Measurements from ENCODE around the gene TMEM175. TPM values are rescaled to one million over a fixed set of nuclear protein-coding genes. Genes with fewer than 3 reads are reported as not detected.

TMEM175 gene
- total RNA-seq, 1 experiment from 2014 or later, result 8.8 TPM

GRCh38 chr4:958314-958665 is 26.0 kb downstream of the TMEM175 start:
- no peak for DNase-seq (ENCODE audit: low read depth in 1 of 2, low spot score in 2 of 2)
- Histone ChIP-seq H3K4me1 (replicated peaks) (no peaks in the 10 kb centered on the region), H3K27ac (no peak overlapping the region), H3K27me3 (replicated peaks) (no peaks in the 10 kb centered on the region), H3K36me3 (peaks cover under 1% of the 10 kb centered on the region; the same call in 1 of the 2 replicates), H3K4me3 (no peak overlapping the region), H3K9me3 (replicated peaks) (no peaks in the 10 kb centered on the region)

- Histone ChIP-seq H3K27ac (no peak overlapping the region), H3K36me3 (peaks cover 3% of the 10 kb centered on the region; the same call in 1 of the 2 replicates), H3K27me3 (replicated peaks) (no peaks in the 10 kb centered on the region), H3K9me3 (replicated peaks) (no peaks in the 10 kb centered on the region), H3K4me1 (replicated peaks) (no peaks in the 10 kb centered on the region), H3K4me3 (no peak overlapping the region)
- no peak for DNase-seq (ENCODE audit: low read depth in 1 of 2, low spot score in 2 of 2)
These were observed 26.6 kb downstream of the TMEM175 start for GRCh38 chr4:958696-959337.

GRCh38 chr4:959338-960139 is 27.3 kb downstream of the TMEM175 start:
- Histone ChIP-seq H3K27me3 (replicated peaks) (no peaks in the 10 kb centered on the region), H3K9me3 (replicated peaks) (no peaks in the 10 kb centered on the region), H3K4me1 (replicated peaks) (no peaks in the 10 kb centered on the region), H3K4me3 (no peak overlapping the region), H3K27ac (no peak overlapping the region), H3K36me3 (peaks cover 3% of the 10 kb centered on the region; the same call in 1 of the 2 replicates)
- no peak for DNase-seq (ENCODE audit: low read depth in 1 of 2, low spot score in 2 of 2)

GRCh38 chr4:960140-960635 is 27.9 kb downstream of the TMEM175 start:
- Histone ChIP-seq H3K36me3 (peaks cover 3% of the 10 kb centered on the region; the same call in 1 of the 2 replicates), H3K27me3 (replicated peaks) (no peaks in the 10 kb centered on the region), H3K4me1 (replicated peaks) (no peaks in the 10 kb centered on the region), H3K9me3 (replicated peaks) (no peaks in the 10 kb centered on the region), H3K27ac (no peak overlapping the region), H3K4me3 (no peak overlapping the region)
- DNase-seq (ENCODE audit: low read depth in 1 of 2, low spot score in 2 of 2), result no peak

- Histone ChIP-seq H3K27me3 (replicated peaks) (no peaks in the 10 kb centered on the region), H3K36me3 (peaks cover 3% of the 10 kb centered on the region; the same call in 1 of the 2 replicates), H3K9me3 (replicated peaks) (no peaks in the 10 kb centered on the region), H3K4me1 (replicated peaks) (no peaks in the 10 kb centered on the region), H3K4me3 (no peak overlapping the region), H3K27ac (no peak overlapping the region)
- DNase-seq (ENCODE audit: low read depth in 1 of 2, low spot score in 2 of 2), result no peak
These were observed 28.5 kb downstream of the TMEM175 start for GRCh38 chr4:960636-961350.

GRCh38 chr4:961351-962230 is 29.3 kb downstream of the TMEM175 start:
- Histone ChIP-seq H3K9me3 (replicated peaks) (no peaks in the 10 kb centered on the region), H3K4me3 (no peak overlapping the region), H3K27me3 (replicated peaks) (no peaks in the 10 kb centered on the region), H3K4me1 (replicated peaks) (no peaks in the 10 kb centered on the region), H3K27ac (no peak overlapping the region), H3K36me3 (peaks cover 3% of the 10 kb centered on the region; the same call in 1 of the 2 replicates)
- DNase-seq (ENCODE audit: low read depth in 1 of 2, low spot score in 2 of 2), result no peak

GRCh38 chr4:962231-963208 is 30.3 kb downstream of the TMEM175 start:
- no peak overlapping the region for H3K27ac ChIP-seq
- DNase-seq (ENCODE audit: low read depth in 1 of 2, low spot score in 2 of 2), result no peak
- H3K36me3 ChIP-seq, result peaks cover 3% of the 10 kb centered on the region; the same call in 1 of the 2 replicates
- H3K4me3 ChIP-seq, result no peak overlapping the region
- no peaks in the 10 kb centered on the region for H3K27me3 ChIP-seq (replicated peaks)
- H3K4me1 ChIP-seq (replicated peaks), result no peaks in the 10 kb centered on the region
- H3K9me3 ChIP-seq (replicated peaks), result no peaks in the 10 kb centered on the region

GRCh38 chr4:963276-964225 is 31.3 kb downstream of the TMEM175 start:
- H3K4me1 ChIP-seq (replicated peaks), result no peaks in the 10 kb centered on the region
- H3K9me3 ChIP-seq (replicated peaks), result no peaks in the 10 kb centered on the region
- peaks cover 3% of the 10 kb centered on the region; the same call in 1 of the 2 replicates for H3K36me3 ChIP-seq
- H3K4me3 ChIP-seq, result no peak overlapping the region
- H3K27me3 ChIP-seq (replicated peaks), result no peaks in the 10 kb centered on the region
- DNase-seq (ENCODE audit: low read depth in 1 of 2, low spot score in 2 of 2), result peak in 1 of 2 experiments; percentile 28
- no peak overlapping the region for H3K27ac ChIP-seq

- Histone ChIP-seq H3K27ac (no peak overlapping the region), H3K36me3 (peaks cover 3% of the 10 kb centered on the region; the same call in 1 of the 2 replicates), H3K9me3 (replicated peaks) (no peaks in the 10 kb centered on the region), H3K27me3 (replicated peaks) (no peaks in the 10 kb centered on the region), H3K4me1 (replicated peaks) (no peaks in the 10 kb centered on the region), H3K4me3 (no peak overlapping the region)
- no peak for DNase-seq (ENCODE audit: low read depth in 1 of 2, low spot score in 2 of 2)
These were observed 32.2 kb downstream of the TMEM175 start for GRCh38 chr4:964346-965025.

- peak in 1 of 2 experiments; percentile 19 for DNase-seq (ENCODE audit: low read depth in 1 of 2, low spot score in 2 of 2)
- peaks cover 3% of the 10 kb centered on the region; the same call in 1 of the 2 replicates for H3K36me3 ChIP-seq
- H3K27ac ChIP-seq, result no peak overlapping the region
- no peak overlapping the region for H3K4me3 ChIP-seq
- no peaks in the 10 kb centered on the region for H3K9me3 ChIP-seq (replicated peaks)
- no peaks in the 10 kb centered on the region for H3K4me1 ChIP-seq (replicated peaks)
- no peaks in the 10 kb centered on the region for H3K27me3 ChIP-seq (replicated peaks)
These were observed 32.9 kb downstream of the TMEM175 start for GRCh38 chr4:965048-965765.

All from SJSA1 (cell line).